Calu3 (cell line): ENCODE results near the gene PCGF6. TPM values are rescaled to one million over a fixed set of nuclear protein-coding genes. Genes with fewer than 3 reads are reported as not detected.
A peak's percentile ranks its signal among the peaks of the same experiment; 100 is the strongest.

ENCODE experiments used
- BruUV-seq: library from RNA; stranded (reverse); fragments of 400-500 nt; replicated peaks from 2 replicates; lab custom pipeline; 2021; lab: Mats Ljungman, UMichigan
- CTCF ChIA-PET: fragments of 300-600 bp; sonication (Branson Sonifier 250); formaldehyde crosslinking; loops from one replicate; lab custom pipeline; 2022; ENCODE audit warnings: antibody characterized with exemption; lab: Charles Lee
- DNase-seq: peaks from one replicate; pipeline ENCODE4 v3.0.0; 2022
- H3K27ac Mint-ChIP-seq: one replicate; pipeline ENCODE4 v1.8.0; 2022; ENCODE audit warnings: mixed read lengths; ENCODE audit not compliant: unreplicated experiment
- H3K27me3 Mint-ChIP-seq: one replicate; pipeline ENCODE4 v1.8.0; 2022; ENCODE audit warnings: mixed read lengths; ENCODE audit not compliant: unreplicated experiment
- H3K36me3 Mint-ChIP-seq: one replicate; pipeline ENCODE4 v1.8.0; 2022; ENCODE audit warnings: mild to moderate bottlenecking, moderate library complexity, mixed read lengths; ENCODE audit not compliant: insufficient read depth, unreplicated experiment
- H3K4me1 Mint-ChIP-seq: one replicate; pipeline ENCODE4 v1.8.0; 2022; ENCODE audit warnings: mild to moderate bottlenecking, low read depth, mixed read lengths; ENCODE audit not compliant: unreplicated experiment
- H3K4me3 Mint-ChIP-seq: one replicate; pipeline ENCODE4 v1.8.0; 2022; ENCODE audit warnings: mild to moderate bottlenecking, low read depth, moderate library complexity, mixed read lengths; ENCODE audit not compliant: unreplicated experiment
- H3K9me3 Mint-ChIP-seq: one replicate; pipeline ENCODE4 v1.8.0; 2022; ENCODE audit warnings: low read depth, mixed read lengths; ENCODE audit not compliant: unreplicated experiment
- intact Hi-C: fragments of 100-400 bp; cut with micrococcal nuclease; formaldehyde crosslinking; loops from one replicate; pipeline ENCODE4 v1.10.0; 2022; ENCODE audit not compliant: unreplicated experiment
- total RNA-seq: library from RNA; stranded (reverse); gene quantifications from 2 replicates; pipeline ENCODE4 v1.2.3, GENCODE V29; 2022
- TF ChIP-seq, protein P1 (sequence below): fragments of 200-600 bp; IDR thresholded peaks from one replicate; pipeline ENCODE4 v1.8.0; 2022; ENCODE audit warnings: antibody characterized with exemption; ENCODE audit not compliant: unreplicated experiment

PCGF6 gene
- total RNA-seq, 1 experiment from 2014 or later: 4.8 TPM

DNA sequence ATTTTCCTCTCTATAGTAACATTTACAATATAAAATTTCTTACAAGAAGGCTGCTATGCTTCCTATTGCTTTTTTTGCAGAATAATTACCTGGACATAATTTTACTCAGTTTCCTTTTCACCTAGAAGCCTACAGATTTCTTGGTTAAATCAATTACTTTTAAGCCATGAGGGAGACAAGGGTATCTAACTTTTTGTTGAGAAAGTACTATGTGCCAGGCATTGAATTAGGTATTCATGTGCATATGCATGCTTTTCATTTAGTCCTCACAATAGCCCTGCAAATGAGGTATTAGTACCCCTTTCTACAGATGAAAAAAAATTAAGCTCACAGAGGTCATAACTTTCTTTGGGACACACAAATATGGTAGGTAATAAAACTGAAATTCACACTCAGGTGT, 16.4 kb downstream of the PCGF6 start:
- Mint-ChIP-seq H3K4me1 (no peaks in the 10 kb centered on the region), H3K36me3 (peaks cover 4% of the 10 kb centered on the region), H3K27ac (no peak overlapping the region), H3K27me3 (no peaks in the 10 kb centered on the region), H3K4me3 (no peak overlapping the region), H3K9me3 (no peaks in the 10 kb centered on the region)
- TF ChIP-seq, protein P1, sequence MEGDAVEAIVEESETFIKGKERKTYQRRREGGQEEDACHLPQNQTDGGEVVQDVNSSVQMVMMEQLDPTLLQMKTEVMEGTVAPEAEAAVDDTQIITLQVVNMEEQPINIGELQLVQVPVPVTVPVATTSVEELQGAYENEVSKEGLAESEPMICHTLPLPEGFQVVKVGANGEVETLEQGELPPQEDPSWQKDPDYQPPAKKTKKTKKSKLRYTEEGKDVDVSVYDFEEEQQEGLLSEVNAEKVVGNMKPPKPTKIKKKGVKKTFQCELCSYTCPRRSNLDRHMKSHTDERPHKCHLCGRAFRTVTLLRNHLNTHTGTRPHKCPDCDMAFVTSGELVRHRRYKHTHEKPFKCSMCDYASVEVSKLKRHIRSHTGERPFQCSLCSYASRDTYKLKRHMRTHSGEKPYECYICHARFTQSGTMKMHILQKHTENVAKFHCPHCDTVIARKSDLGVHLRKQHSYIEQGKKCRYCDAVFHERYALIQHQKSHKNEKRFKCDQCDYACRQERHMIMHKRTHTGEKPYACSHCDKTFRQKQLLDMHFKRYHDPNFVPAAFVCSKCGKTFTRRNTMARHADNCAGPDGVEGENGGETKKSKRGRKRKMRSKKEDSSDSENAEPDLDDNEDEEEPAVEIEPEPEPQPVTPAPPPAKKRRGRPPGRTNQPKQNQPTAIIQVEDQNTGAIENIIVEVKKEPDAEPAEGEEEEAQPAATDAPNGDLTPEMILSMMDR: no peak
- intact Hi-C loops: no loop called here
- CTCF ChIA-PET: no interaction called here
- no TSS peak for BruUV-seq
- no peak for DNase-seq

DNA sequence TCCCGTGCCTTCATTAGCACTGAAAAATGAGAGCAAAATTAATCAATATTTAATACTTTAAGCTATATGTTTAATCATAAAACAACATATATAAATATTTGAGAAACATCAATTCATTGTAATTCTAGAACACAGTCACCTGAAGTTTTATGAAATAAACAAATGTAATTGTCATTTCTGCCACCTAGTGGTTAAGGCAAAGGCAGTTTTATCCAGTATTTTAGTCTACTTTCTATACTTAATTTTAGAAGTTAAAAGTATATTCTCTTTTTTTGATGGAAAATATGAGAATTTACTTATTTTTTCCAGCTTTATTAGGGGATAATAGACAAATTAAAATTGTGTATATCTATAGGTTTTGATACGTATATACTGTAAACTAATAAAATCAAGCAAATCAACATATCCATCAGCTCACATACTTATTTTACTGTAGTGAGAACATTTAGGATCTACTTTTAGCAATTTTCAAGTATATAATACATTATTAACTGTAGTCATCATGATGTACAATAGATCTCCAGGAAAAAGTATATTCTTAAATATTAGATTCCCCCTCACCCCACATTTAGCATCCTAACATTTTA, 16.9 kb downstream of the PCGF6 start:
- peaks cover 4% of the 10 kb centered on the region for H3K36me3 Mint-ChIP-seq
- intact Hi-C loops: no loop called here
- H3K27ac Mint-ChIP-seq: no peak overlapping the region
- BruUV-seq: no TSS peak
- no peaks in the 10 kb centered on the region for H3K4me1 Mint-ChIP-seq
- CTCF ChIA-PET: interaction anchor here (1.4 kb wide), 1 partner anchor 416 kb away, joined by 3 read pairs; no protein-coding TSS in a partner anchor
- no peaks in the 10 kb centered on the region for H3K27me3 Mint-ChIP-seq
- no peaks in the 10 kb centered on the region for H3K9me3 Mint-ChIP-seq
- DNase-seq: no peak
- TF ChIP-seq, protein P1: peak; percentile 37
- H3K4me3 Mint-ChIP-seq: no peak overlapping the region

DNA sequence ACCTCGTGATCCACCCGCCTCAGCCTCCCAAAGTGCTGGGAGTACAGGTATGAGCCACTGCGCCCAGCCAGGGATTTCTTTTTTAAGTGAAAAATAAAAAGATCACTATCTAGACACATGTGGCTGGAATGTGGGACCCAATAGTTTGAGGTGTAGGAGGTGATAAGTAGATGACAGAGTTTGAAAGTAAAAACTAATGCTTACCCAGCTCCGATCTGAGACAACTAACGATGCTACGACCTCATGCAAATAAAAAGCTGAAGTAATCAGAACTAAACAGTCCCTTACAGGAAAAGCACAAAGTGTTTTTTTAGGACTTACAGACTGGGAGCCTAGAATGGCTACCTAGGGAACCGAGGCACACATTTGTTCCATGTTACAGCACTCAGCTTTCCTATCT, 23.0 kb downstream of the PCGF6 start:
- BruUV-seq: no TSS peak
- no peak overlapping the region for H3K4me3 Mint-ChIP-seq
- H3K27me3 Mint-ChIP-seq: no peaks in the 10 kb centered on the region
- H3K36me3 Mint-ChIP-seq: no peaks in the 10 kb centered on the region
- H3K9me3 Mint-ChIP-seq: no peaks in the 10 kb centered on the region
- no peaks in the 10 kb centered on the region for H3K4me1 Mint-ChIP-seq
- TF ChIP-seq, protein P1: no peak
- CTCF ChIA-PET: no interaction called here
- intact Hi-C loops: no loop called here
- DNase-seq: no peak
- no peak overlapping the region for H3K27ac Mint-ChIP-seq

DNA sequence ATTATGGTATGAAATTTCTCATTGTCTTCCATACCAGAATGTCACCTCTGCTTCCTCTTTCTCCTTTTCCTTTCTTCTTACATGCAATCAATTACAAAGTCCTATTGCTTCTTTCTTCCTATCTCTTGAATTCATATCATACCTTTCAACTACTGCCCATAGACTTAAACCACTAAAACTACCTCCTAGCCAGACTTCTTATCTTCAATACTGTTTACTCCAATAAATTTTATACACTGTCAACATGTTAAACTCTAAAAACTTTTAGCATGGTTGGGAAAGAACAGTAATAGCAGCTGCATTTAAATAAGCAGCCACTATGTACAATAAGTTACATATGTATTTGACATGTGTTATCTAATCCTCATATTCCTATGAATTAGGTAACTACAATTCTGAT, 34.9 kb downstream of the PCGF6 start:
- BruUV-seq: no TSS peak
- CTCF ChIA-PET: no interaction called here

More for the DNA sequence above, 34.9 kb downstream of the PCGF6 start:
- DNase-seq: no peak
- intact Hi-C loops: no loop called here
- H3K9me3 Mint-ChIP-seq: no peaks in the 10 kb centered on the region
- no peak overlapping the region for H3K27ac Mint-ChIP-seq
- no peak overlapping the region for H3K4me3 Mint-ChIP-seq
- no peaks in the 10 kb centered on the region for H3K36me3 Mint-ChIP-seq
- H3K4me1 Mint-ChIP-seq: no peaks in the 10 kb centered on the region
- TF ChIP-seq, protein P1: no peak
- H3K27me3 Mint-ChIP-seq: no peaks in the 10 kb centered on the region
